Body of pancreas (tissue), 4 donors: ENCODE results near the gene TIMD4.

Experiments used
- CTCF ChIP-seq, 7 experiments: fragments of 450-650 bp in 4 of 7; fragments of 200-600 bp in 3 of 7; sonication (generic) in 3 of 7; IDR thresholded peaks; one replicate each; pipeline ENCODE4 v1.5.1; 2016 to 2019; ENCODE audit warnings: antibody characterized with exemption in 7 of 7
- POLR2A ChIP-seq, 3 donors: fragments of 450-650 bp; IDR thresholded peaks; one replicate each; pipeline ENCODE4 v1.6.1; 2016; ENCODE audit warnings: antibody characterized with exemption in 3 of 3, mild to moderate bottlenecking in 2 of 3

GRCh38 chr5:156870498-156870839 is 92.6 kb downstream of the TIMD4 start:
- no peak for TF ChIP-seq CTCF (IDR thresholded peaks at IDR 0.05)
- no peak for TF ChIP-seq POLR2A (IDR thresholded peaks at IDR 0.05)
